ENCODE results near the gene IQCN.

GRCh38 chr19:18273561-18274218 is 562 bp downstream of the IQCN start:
- TF ChIP-seq CTCF (IDR thresholded peaks at IDR 0.05; ENCODE audit: low read depth, low read length, poor library complexity, severe bottlenecking) (no peak), EZH2phosphoT487 (IDR thresholded peaks at IDR 0.05; ENCODE audit: borderline replicate concordance, low read length) (no peak)
